T-helper 2 cell (primary cell): ENCODE data around the gene MIER2.
A peak's percentile ranks its signal among the peaks of the same experiment; 100 is the strongest.
"Not testable (repeated sequence)": the region's sequence is repeated elsewhere in the genome, so short reads cannot be mapped to it uniquely, and the experiment has no call there.

Experiments used
- DNase-seq, 5 experiments: peaks; one replicate each; pipeline versions ENCODE4 v3.0.0 to v3.0.0-alpha.2; 2012 to 2022

The MIER2 gene

DNA sequence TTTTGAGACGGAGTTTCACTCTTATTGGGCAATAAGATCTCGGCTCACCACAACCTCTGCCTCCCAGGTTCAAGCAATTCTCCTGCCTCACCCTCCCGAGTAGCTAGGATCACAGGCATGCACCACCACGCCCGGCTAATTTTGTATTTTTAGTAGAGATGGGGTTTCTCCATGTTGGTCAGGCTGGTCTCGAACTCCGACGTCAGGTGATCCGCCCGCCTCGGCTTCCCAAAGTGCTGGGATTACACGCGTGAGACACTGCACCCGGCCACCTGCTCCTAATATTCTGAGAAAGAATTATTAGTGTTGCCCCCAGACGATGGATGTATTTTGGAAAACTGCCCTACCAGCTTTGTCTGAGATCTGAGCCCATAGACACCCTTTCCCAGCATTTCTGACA lies 10.9 kb upstream of the MIER2 start:
- DNase-seq, result not testable (repeated sequence)

- DNase-seq, result no peak
Observed at GRCh38 chr19:355134-355533, 10.5 kb upstream of the MIER2 start.

DNA sequence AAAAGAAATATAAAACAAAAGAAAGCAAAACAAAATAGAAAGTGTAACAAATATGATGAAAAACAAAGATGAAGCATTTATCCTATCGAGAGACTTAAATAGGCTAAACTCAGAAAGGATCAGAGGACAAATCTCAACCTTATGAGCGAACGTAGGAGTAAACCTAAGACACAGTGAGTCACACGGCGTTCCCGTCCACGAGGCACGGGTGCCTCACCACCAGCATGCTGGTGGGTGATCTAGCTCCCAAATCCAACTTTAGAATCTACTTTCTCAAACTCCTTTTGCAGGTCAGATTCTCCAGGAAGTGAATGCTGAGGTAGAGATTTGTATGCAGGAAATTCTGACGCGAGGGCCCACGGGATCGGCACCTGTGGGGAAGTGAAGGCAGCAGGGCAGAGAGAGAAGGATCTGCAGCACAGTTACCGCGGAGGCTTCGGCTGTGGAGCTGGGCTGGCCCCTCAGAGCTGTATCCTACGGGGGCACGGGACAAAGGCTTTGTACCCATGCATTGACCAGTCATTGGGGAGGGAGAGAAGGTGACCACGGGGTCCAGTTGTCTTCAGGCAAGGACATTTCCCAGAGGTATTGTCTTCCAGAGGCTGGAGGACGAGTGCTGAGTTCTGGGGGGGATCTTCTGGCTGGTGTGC lies 7.5 kb upstream of the MIER2 start:
- no peak for DNase-seq

DNA sequence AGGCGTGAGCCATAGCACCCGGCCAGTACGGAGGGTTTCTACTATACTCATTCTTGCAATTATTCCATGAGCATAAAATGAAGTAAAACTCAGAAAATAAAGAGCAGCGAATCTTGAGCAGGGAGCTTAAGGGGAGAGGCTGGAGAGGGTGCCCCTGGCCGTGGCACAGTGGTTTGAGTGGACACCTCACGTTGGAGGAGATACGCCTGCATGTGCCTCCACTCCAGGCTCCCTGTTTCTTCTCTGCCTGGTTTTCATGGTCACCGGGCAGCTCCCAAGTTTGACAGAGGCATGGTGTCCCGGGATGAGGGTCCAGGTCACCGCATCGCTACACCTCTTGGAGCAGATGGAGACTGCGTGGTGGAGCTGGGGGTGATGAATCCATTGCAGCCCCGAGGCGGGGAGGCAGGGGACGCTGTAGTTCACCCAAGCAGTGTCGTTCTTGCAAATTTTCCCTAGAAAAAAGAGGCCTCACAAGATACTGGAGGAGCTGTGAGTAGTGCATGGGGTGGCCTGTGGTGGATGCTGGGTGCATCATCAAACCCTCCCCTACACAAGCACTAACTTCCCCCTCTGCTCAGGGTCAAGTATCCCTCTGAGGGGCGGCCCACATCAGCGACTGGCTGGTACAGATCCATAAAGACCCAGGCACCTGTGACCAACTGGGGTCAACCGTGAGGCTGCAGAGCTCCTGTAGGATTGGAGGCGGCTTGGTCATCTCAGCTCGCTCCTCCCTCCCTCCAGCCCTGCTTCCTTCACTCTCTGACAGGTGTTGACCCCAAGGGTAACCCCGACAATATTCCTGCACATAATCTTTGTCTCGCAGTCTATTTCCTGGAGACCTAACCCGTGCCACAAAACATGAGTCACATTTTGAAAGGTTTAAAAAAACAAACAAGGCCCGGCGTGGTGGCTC lies 3.6 kb upstream of the MIER2 start:
- DNase-seq, result no peak

- DNase-seq, result no peak
Observed at GRCh38 chr19:345320-345879, 804 bp upstream of the MIER2 start.

GRCh38 chr19:343941-344624 lies 513 bp downstream of the MIER2 start:
- peak in 3 of 5 experiments; percentile 2 to 31 (median 27) for DNase-seq

DNA sequence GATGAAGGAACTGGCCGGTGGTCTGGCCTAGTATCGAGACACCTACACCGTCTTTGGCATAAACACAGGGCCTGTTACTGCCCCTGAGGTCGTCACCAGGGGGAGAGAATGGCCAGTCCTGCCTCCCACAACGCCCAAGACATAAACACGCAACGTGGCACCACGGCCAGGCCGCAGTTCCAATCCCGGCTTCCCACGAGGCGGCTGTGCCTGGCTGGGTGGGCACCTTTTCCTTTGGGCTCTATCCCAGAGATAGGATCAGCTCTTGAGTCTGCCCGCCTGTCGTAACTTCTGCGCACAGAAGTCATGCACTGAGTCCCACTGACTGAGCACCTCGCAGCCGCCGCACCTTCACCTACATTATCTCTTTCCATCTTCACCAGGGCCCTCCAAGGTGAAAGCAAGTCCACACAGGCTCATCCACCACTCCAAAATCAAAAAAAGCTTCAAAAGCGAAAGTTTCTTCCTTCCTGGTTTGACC lies 1.1 kb downstream of the MIER2 start:
- peak in 2 of 5 experiments; percentile 6 to 29 for DNase-seq

DNA sequence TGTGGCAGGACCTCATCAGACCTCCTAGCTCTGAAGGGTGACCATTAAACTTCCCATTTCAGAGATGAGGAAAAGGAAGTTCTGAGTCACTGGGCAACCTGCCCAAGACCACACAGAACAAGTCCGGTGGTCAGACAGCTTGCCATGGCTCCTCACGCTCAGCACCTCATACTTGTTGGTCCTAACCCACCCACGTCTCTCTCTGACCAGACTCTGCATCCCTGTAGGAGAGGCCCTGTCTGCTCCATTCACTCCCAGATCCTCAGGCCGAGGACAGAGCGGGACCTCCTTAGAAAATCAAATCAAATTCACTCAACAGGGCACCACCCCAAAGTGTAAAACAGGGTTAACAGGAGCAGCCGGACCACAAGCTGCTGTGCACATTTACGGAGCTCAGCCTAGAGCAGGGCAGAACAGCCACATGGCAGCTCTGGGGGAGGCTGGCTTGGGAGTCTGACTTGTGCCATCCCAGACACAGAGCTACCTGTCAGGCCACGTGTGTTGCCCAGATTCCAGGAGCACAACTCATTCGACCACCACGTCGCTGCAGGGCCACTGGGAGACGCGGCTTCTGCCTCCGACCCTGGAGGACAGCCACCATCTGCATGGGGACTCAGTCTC lies 1.7 kb downstream of the MIER2 start:
- no peak for DNase-seq

GRCh38 chr19:342128-342455 lies 2.5 kb downstream of the MIER2 start:
- DNase-seq, result no peak

- DNase-seq, result no peak
Observed at GRCh38 chr19:341386-342127, 3.0 kb downstream of the MIER2 start.

DNA sequence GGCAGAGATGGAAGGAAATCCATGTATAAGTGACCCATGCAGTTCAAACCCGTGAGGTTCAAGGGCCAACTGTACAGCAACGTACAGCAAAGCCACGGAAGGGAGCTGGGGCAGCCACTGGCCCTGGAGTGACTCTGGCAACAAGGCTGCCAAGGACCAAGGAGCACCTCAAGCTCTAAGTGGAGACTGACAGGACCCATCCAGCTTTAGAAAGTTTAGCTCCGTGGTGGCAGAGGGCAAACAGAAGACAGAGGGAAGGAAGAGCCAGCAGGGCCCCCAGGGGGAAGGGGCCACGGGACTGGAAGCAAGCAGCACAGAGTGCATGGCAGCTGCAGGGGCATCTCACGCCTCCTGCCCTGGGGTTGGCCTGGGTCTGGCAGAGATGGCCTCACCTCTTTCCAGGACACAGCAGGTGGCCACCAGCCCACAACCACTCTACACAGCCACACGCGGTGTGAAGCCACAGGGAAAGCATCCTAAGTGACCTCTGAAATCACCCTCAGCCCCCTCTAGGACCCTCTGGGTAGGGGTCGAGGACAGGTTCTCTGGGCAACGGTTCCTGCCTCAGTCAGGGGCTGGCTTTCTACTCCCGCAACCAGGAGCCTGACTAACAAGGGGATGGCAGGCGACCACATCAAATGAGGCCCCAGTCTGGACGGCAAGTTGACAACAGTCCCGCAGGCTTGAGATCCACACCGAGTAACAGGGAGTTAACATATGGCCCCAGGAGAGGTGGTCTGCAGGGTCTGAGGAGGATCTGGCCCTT lies 3.8 kb downstream of the MIER2 start:
- no peak for DNase-seq

DNA sequence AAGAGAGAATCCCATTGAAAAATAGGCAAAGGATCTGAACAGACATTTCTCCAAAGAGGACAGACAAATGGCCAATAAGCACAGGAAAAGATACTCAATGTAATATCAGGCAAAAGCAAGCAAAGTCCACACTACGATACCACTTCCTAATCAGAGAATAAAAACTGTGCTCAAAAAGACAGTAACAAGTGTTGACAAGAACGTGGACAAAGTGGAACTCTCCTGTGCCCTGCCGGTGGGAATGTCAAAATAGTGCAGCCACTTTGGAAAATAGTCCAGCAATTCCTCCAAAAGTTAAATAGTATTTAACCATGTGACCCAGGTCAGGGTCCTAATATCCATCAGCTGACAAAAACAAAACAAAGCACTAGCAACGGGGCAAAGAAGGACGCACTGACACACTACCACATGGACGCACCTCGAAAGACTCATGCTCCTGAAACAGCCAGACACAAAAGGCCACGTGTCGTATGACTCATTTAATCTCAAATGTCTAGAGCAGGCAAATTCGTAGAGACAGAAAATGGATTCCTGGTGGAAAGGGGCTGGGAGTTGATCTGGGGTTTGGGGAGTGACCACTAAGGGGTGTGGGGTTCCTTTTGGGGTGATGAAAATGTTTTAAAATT lies 5.2 kb downstream of the MIER2 start:
- DNase-seq, result no peak

- no peak for DNase-seq
Observed at GRCh38 chr19:338421-338820, 6.2 kb downstream of the MIER2 start.

- no peak for DNase-seq
Observed at GRCh38 chr19:336067-336614, 8.5 kb downstream of the MIER2 start.

DNA sequence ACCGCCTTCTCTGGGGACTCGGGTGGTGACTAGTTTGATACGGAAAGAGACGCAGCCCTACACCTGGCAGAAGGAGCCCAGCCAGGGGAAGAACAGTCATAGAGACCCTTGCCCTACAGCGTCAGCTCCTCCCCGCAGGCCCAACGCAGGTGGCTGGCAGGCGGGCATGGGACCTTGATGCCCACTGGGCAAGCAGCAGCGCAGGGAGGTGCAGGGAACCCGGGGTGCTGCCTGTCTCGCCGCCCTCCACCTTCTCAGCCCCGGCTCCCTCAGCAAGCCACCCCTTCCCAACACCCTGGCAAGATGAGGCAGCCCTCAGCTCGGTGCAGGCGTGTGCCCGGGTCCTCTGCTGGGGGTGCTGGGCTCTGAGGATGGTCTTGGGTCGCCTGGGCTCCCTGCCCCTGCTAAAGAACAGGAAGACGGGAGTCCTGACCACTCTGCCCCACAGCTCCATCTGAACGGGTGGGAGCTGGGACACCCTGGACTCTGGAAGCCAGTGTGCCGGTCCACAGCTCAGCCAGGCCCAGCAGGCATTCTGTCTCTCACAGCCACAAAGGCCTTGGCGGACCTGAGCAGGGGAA lies 9.0 kb downstream of the MIER2 start:
- no peak for DNase-seq

- no peak for DNase-seq
Observed at GRCh38 chr19:335072-335471, 9.5 kb downstream of the MIER2 start.

DNA sequence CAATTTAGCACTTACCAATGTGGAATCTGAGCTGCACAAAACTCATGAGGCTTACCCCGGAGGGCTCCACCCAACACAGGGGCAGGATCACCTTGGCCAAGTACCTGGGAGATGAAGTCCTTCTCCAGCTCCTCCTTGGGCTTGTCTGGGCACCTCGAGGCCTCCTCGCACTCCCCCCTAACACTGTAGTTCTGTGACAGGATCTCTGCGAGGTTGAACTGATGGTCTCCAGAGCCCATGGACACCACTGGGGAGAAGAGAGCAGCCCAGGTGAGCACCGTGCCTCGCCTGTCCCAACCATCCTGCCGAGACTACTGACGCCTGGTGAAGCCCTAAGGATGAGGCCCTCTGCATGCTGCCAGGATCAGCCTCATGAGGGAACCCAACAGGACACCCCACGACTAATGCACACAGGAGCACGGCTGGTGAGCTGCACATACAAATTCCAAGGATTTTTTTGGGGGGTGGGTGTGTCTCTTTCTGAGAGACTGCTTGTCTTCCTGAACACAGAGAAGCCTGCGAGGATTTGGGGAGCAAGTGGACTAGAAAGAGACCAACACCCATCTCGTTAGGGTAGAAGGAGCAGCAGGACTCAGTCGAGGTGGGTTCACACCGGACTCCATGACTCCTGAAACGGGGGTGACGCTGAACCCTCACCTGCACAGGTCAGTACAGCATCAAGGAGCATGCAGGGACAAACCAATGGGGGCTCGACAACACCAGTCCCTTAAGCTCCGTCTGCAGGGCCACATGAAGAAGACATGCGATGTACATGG lies 10.1 kb downstream of the MIER2 start:
- DNase-seq, result no peak

DNA sequence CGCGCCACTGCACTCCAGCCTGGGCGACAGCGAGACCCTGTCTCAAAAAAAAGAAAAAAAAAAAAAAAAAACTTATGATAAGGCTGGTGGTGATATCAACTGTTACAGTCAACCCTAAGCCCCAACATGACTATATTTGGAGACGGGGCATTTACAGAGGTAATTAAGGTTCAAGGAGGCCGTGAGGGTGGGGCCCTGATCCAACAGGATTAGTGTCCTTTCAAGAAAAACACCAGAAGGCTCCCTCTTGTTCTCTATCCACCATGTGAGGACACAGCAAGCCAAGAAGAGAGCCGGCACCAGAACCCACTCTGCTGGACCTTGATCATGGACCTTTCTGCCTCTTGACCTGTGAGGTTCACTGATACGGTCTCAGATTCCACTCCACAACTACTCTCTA lies 14.1 kb downstream of the MIER2 start:
- DNase-seq, result no peak

- DNase-seq, result no peak
Observed at GRCh38 chr19:329876-330275, 14.7 kb downstream of the MIER2 start.
